OCI-LY1 (cell line): Measurements from ENCODE around the gene MAGI2.

Experiments used
- EZH2 ChIP-seq: fragments of 200-600 bp; sonication (generic), shearing (Covaris generic); IDR thresholded peaks from 2 replicates; pipeline ENCODE4 v1.8.0; 2017; ENCODE audit warnings: borderline replicate concordance, mixed run types, mild to moderate bottlenecking, antibody characterized with exemption, low read length, moderate library complexity, mixed read lengths
- TF ChIP-seq, protein P1 (sequence below): fragments of 200-600 bp; sonication (generic), shearing (Covaris generic); IDR thresholded peaks from 2 replicates; pipeline ENCODE4 v1.5.1; 2017; ENCODE audit warnings: mild to moderate bottlenecking, antibody characterized with exemption, low read length, moderate library complexity, mixed read lengths

GRCh38 chr7:78400038-78400437 lies 1053.4 kb downstream of the MAGI2 start:
- TF ChIP-seq, protein P1, sequence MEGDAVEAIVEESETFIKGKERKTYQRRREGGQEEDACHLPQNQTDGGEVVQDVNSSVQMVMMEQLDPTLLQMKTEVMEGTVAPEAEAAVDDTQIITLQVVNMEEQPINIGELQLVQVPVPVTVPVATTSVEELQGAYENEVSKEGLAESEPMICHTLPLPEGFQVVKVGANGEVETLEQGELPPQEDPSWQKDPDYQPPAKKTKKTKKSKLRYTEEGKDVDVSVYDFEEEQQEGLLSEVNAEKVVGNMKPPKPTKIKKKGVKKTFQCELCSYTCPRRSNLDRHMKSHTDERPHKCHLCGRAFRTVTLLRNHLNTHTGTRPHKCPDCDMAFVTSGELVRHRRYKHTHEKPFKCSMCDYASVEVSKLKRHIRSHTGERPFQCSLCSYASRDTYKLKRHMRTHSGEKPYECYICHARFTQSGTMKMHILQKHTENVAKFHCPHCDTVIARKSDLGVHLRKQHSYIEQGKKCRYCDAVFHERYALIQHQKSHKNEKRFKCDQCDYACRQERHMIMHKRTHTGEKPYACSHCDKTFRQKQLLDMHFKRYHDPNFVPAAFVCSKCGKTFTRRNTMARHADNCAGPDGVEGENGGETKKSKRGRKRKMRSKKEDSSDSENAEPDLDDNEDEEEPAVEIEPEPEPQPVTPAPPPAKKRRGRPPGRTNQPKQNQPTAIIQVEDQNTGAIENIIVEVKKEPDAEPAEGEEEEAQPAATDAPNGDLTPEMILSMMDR = no peak
- no peak for TF ChIP-seq EZH2
